GM12873 (cell line): ENCODE measurements around the gene WBP1L.

ENCODE experiments used
- TF ChIP-seq, protein P1 (sequence below): IDR thresholded peaks from 2 replicates; pipeline ENCODE4 v1.5.1; 2012; ENCODE audit warnings: low read depth, mild to moderate bottlenecking, moderate library complexity, low read length, control low read depth; ENCODE audit not compliant: insufficient read depth; ENCODE audit errors: missing control alignments

WBP1L gene

DNA sequence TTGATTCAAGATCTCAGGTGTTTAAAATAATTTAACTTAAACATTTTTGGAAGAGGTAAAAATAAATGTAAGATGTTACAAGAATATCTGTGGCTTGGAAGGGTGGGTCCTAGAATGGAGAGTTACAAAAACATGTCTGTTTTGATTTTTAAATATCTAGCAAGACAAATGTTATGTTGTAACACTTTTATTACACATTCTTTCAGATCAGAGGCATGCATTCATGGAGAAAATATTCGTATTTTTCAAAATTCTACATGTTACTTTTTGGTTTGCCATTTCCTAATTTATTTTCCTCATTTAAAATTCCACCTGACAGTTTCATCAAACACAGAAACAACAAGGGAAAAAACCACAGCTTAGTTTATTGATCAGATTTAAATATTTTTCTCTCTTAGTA is 10.0 kb downstream of the WBP1L start:
- TF ChIP-seq, protein P1, sequence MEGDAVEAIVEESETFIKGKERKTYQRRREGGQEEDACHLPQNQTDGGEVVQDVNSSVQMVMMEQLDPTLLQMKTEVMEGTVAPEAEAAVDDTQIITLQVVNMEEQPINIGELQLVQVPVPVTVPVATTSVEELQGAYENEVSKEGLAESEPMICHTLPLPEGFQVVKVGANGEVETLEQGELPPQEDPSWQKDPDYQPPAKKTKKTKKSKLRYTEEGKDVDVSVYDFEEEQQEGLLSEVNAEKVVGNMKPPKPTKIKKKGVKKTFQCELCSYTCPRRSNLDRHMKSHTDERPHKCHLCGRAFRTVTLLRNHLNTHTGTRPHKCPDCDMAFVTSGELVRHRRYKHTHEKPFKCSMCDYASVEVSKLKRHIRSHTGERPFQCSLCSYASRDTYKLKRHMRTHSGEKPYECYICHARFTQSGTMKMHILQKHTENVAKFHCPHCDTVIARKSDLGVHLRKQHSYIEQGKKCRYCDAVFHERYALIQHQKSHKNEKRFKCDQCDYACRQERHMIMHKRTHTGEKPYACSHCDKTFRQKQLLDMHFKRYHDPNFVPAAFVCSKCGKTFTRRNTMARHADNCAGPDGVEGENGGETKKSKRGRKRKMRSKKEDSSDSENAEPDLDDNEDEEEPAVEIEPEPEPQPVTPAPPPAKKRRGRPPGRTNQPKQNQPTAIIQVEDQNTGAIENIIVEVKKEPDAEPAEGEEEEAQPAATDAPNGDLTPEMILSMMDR: no peak

DNA sequence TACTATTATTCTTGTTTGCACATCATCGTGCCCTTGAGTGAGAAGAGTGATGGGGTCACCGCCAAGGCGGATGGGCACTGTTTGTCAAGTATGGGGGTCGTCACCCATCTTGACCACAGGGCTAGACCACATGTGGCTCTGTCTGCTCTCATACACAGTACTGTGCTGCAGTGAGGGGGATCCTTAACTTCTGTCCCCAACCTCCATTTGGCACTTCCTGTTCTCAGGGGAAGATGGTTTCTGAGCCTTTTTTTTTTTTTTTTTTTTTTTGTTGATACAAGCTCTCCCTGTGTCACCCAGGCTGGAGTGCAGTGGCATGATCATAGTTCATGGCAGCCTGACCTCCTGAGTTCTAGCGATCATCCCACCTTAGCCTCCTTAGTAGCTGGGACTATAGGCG is 13.6 kb downstream of the WBP1L start:
- TF ChIP-seq, protein P1: no peak

DNA sequence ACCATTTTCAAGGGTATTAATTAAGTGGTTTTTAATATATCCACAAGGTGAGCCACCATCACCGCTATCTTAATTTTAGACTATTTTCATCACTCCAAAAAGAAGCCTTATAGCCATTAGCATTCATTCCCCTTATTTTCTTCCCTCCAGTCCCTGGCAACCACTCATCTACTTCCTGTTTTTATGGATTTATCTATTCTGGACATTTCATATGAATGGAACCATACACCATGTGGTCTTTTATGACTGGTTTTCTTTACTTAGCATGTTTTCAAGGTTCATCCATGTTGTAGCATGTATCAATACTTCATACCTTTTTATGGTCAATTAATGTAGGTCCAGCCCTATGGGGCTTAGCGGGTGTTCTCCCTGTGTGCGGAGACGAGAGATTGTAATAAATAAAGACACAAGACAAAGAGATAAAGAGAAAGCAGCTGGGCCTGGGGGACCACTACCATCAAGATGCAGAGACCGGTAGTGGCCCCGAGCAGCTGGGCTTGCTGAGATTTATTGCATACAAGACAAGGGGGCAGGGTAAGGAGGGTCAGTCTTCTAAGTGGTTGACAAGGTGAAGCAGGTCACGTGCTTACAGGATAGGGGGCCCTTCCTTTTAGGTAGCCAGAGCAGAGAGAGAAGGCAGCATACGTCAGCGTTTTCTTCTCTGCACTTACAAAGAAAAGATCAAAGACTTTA is 14.6 kb downstream of the WBP1L start:
- TF ChIP-seq, protein P1: no peak

DNA sequence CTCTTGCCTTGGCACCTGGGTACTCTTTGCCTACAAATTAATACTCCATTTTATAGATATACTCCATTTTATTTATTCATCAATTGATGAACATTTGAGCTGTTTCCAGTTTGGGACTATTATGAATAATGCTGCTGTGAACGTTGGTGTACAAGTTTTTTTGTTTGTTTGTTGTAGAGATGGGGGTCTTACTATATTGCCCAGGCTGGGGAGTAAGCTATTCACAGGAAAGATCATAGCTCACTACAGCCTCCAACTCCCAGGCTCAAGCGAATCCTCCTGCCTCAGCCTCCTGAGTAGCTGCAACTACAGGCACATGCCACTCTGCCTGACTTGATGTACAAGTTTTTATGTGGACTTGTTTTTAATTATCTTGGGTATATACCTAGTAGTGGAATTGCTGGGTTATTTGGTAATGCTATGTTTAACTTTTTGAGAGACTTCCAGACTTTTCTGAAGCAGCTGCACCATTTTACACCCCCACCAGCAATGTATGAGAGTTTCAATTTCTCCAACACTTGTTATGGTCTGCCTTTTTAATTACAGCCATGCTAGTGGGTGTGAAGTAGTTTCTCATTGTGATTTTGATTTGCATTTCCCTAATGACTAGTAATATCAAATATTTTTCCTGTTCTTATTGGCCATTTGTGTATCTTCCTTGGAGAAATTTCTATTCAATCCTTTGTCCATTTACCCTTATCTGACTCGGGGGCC is 15.9 kb downstream of the WBP1L start:
- TF ChIP-seq, protein P1: no peak

DNA sequence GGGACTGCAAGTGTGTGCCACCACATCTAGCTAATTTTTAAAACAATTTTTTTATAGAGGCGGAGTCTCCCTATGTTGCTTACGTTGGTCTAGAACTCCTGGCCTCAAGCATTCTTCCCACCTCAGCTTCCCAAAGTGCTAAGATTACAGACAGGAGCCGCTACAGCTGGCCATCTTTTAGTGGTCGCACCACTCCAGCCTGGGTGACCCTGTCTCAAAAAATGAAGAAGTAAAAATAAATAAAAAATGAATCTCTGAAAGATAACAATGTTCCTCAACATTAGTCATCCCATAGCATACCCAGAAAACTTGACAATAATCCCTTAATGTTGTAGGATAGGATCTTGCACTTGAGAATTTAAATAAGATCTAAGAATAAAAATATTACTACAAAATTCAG is 18.2 kb downstream of the WBP1L start:
- TF ChIP-seq, protein P1: no peak

DNA sequence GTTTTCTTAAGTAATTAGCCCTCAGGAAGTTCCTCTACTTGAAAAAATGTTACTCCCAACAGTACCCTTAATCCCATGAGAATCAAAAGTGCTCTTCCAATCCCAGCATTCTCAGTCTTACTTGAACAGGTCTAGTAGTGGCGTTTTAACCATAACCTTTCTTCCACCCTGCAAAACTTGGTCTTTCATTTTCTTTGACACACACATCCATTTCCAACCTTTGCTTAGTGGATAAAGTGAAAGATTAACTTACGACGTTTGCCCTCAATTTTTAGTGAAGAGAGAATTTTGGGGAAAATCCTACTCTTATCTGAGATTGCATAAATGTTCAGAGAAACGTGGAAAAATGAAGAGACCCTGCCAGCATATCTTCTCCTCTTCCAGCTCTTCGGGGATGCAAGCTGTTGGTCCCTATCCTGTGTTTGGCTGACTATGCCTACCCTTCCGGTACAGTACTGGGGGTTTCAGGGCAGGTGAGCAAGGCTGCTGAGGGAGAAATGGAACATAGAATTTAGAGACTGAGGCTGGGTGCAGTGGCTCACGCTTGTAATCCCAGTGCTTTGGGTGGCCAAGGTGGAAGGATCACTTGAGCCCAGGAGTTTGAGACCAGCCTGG is 18.8 kb downstream of the WBP1L start:
- TF ChIP-seq, protein P1: no peak

DNA sequence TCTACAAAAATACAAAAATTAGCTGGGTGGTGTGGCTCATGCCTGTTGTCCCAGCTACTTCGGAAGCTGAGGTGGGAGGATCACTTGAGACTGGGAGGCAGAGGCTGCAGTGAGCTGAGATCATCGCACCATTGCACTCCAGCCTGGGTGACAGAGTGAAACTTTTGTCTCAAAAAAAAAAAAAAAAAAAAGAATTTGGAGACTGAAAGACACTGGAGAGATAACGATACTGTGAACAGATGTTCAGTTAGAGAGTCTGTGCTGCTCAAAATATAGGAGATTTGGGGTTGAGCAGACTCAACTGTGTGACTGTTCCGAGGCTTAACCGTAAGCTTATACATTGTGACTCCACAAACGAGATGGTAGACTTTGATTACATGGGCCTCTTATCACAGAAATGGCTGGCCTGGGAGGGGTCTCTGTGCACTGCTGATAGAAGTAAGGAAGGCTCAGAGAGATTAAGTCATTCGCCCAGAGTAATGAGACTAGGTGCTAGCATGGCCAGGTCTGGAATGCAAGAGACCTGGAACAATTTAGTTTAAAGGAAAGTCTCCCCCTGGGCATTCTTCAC is 19.4 kb downstream of the WBP1L start:
- TF ChIP-seq, protein P1: no peak
